Peyer's patch (tissue), 4 donors: ENCODE measurements around the gene ADCY7.

Source experiments
- CTCF ChIP-seq, 6 experiments: fragments of 450-650 bp in 4 of 6; fragments of 200-600 bp in 2 of 6; sonication (generic) in 1 of 6; IDR thresholded peaks; one replicate each; pipeline ENCODE4 v1.5.1; 2017 to 2019; ENCODE audit warnings: antibody characterized with exemption in 6 of 6, mild to moderate bottlenecking in 3 of 6, moderate library complexity in 1 of 6
- POLR2A ChIP-seq, 2 donors: fragments of 450-650 bp; IDR thresholded peaks; one replicate each; pipeline ENCODE4 v1.5.1; 2017; ENCODE audit warnings: antibody characterized with exemption in 2 of 2, mild to moderate bottlenecking in 2 of 2, moderate library complexity in 2 of 2

GRCh38 chr16:50251375-50252081, 14.8 kb upstream of the ADCY7 start:
- TF ChIP-seq CTCF (IDR thresholded peaks at IDR 0.05), result no peak
- no peak for TF ChIP-seq POLR2A (IDR thresholded peaks at IDR 0.05)
